ENCODE data around the gene MPO. TPM values are rescaled to one million over a fixed set of nuclear protein-coding genes. Genes with fewer than 3 reads are reported as not detected.

The MPO gene
- total and polyA plus RNA-seq, 2 of the 4 experiments (the other 2 are of a cell fraction): not detected

- Histone ChIP-seq H2AK9ac (replicated peaks; ENCODE audit: low read depth, low read length, poor library complexity) (peak within 1 kb of the TSS; percentile 37), H3K56ac (ENCODE audit: extremely low read depth, insufficient read depth, low read length) (no peak within 1 kb of the TSS), H4K20me1 (ENCODE audit: insufficient read depth, low read length) (no peaks in the 10 kb centered on the region), H2AK5ac (ENCODE audit: low read depth, low read length) (no peak within 1 kb of the TSS), H3K4me2 (ENCODE audit: low read depth, low read length) (no peak within 1 kb of the TSS; the same call in 1 of the 2 replicates), H3K79me1 (ENCODE audit: low read depth in 1 of 2, low read length in 2 of 2) (no peaks in the 10 kb centered on the region), H2BK120ac (ENCODE audit: low read depth, low read length) (no peak within 1 kb of the TSS), H3K18ac (ENCODE audit: low read depth, low read length) (no peak within 1 kb of the TSS), H3K4me3 (ENCODE audit: insufficient read depth, low read depth, low read length) (no peak within 1 kb of the TSS), H3K9ac (ENCODE audit: low read depth, low read length) (no peak within 1 kb of the TSS), H3K36me3 (ENCODE audit: control insufficient read depth, insufficient read depth, low read length) (no peaks in the 10 kb centered on the region), H2AFZ (replicated peaks; ENCODE audit: low read length, poor library complexity) (peak within 1 kb of the TSS; percentile 41), H2BK20ac (ENCODE audit: low read depth, low read length) (no peak within 1 kb of the TSS), H3K27ac (ENCODE audit: insufficient read depth, low read length) (no peak within 1 kb of the TSS), H3K9me3 (ENCODE audit: control insufficient read depth, insufficient read depth, low read length) (no peaks in the 10 kb centered on the region), H3K23ac (ENCODE audit: low read depth, low read length) (peak within 1 kb of the TSS; percentile 38; the same call in 1 of the 2 replicates), H4K5ac (ENCODE audit: low read depth, low read length) (no peak within 1 kb of the TSS), H2BK15ac (ENCODE audit: low read depth, low read length) (no peak within 1 kb of the TSS), H3K14ac (replicated peaks; ENCODE audit: low read depth, low read length) (no peak within 1 kb of the TSS), H3K9me1 (ENCODE audit: insufficient read depth, low read length) (peaks cover 7% of the 10 kb centered on the region; the same call in 1 of the 2 replicates), H3K27me3 (ENCODE audit: control insufficient read depth, insufficient read depth, low read length) (peaks cover 5% of the 10 kb centered on the region; the same call in 1 of the 2 replicates), H3K4me1 (ENCODE audit: control insufficient read depth, insufficient read depth, low read length) (peaks cover 8% of the 10 kb centered on the region), H4K8ac (ENCODE audit: low read depth in 2 of 2, low read length in 2 of 2) (no peak within 1 kb of the TSS), H4K91ac (ENCODE audit: insufficient read depth, low read depth, low read length) (no peak within 1 kb of the TSS), H2BK5ac (ENCODE audit: low read depth, low read length, poor library complexity, severe bottlenecking) (no peak within 1 kb of the TSS), H3K4ac (ENCODE audit: low read depth, low read length) (no peak within 1 kb of the TSS)
- CTCF ChIA-PET: no interaction called here
- POLR2A ChIA-PET (ENCODE audit: unreplicated experiment): interaction anchor here (1.6 kb wide), 1 partner anchor 24 kb away, joined by 3 read pairs; the partner anchor contains the start of gene SUPT4H1
- no CpG with 5 or more reads among the region's 23 CpGs for WGBS, 2 experiments (ENCODE audit: extremely low coverage in 2 of 2, insufficient read length in 1 of 2)
- ATAC-seq (ENCODE audit: low read depth) (no peak), DNase-seq (no peak)
- no TSS peak for BruUV-seq (replicated peaks)
- TF ChIP-seq SMC3 (IDR thresholded peaks at IDR 0.05; ENCODE audit: low read depth, low read length): no peak
- TF ChIP-seq POLR2A (IDR thresholded peaks at IDR 0.05; ENCODE audit: low read depth, low read length): no peak
- no peak for TF ChIP-seq CEBPB (IDR thresholded peaks at IDR 0.05; ENCODE audit: low read depth, low read length)
- TF ChIP-seq CTCF (conservative IDR thresholded peaks at IDR 0.05; ENCODE audit: low read depth, low read length): no peak
- TF ChIP-seq BHLHE40 (IDR thresholded peaks at IDR 0.05; ENCODE audit: low read depth, low read length): no peak
- TF ChIP-seq RCOR1 (IDR thresholded peaks at IDR 0.05; ENCODE audit: insufficient replicate concordance, low read length): no peak
- no peak for TF ChIP-seq USF2 (IDR thresholded peaks at IDR 0.05; ENCODE audit: low read depth, low read length)
- dilution Hi-C loops (cut with HindIII; ENCODE audit: low sequenced_read_pairs, unreplicated experiment) (no loop called here), in situ Hi-C loops (cut with MboI; ENCODE audit: low sequenced_read_pairs) (loop anchor here (25.0 kb wide), 1 partner anchor 466 kb away; the partner anchor contains the start of gene MRPS23), intact Hi-C loops (cut with micrococcal nuclease) (no loop called here)
Measured at GRCh38 chr17:58328195-58329034, 47.7 kb upstream of the MPO start, which contains the start of gene TSPOAP1. TSS of gene TSPOAP1 (minus strand) at chr17:58328795. CDS start at chr17:58327920, 875 bp downstream.
